Loucy (cell line): ENCODE data around the gene RPS18.

ENCODE experiments used
- EZH2phosphoT487 ChIP-seq: fragments of 200-600 bp; IDR thresholded peaks from 2 replicates; pipeline ENCODE4 v1.6.1; 2018; ENCODE audit warnings: antibody characterized with exemption, mild to moderate bottlenecking, moderate library complexity, borderline replicate concordance
- TF ChIP-seq, protein P1 (sequence below): fragments of 200-600 bp; sonication (generic); conservative IDR thresholded peaks from 2 replicates; pipeline ENCODE4 v1.5.1; 2014; ENCODE audit warnings: mild to moderate bottlenecking, antibody characterized with exemption, low read length

DNA sequence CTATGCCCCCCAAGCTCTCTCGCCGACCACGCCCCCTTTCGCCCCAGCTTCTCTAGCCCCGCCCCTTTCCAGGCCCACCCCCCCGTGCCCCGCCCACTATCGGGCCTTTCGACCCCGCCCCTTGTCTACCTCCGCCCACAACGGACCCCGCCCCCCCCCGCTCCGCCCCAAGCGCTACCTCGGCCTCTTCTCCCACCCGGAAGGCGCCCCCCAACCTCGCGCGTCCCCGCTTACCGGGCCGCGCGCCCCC lies 45.5 kb downstream of the RPS18 start:
- TF ChIP-seq, protein P1, sequence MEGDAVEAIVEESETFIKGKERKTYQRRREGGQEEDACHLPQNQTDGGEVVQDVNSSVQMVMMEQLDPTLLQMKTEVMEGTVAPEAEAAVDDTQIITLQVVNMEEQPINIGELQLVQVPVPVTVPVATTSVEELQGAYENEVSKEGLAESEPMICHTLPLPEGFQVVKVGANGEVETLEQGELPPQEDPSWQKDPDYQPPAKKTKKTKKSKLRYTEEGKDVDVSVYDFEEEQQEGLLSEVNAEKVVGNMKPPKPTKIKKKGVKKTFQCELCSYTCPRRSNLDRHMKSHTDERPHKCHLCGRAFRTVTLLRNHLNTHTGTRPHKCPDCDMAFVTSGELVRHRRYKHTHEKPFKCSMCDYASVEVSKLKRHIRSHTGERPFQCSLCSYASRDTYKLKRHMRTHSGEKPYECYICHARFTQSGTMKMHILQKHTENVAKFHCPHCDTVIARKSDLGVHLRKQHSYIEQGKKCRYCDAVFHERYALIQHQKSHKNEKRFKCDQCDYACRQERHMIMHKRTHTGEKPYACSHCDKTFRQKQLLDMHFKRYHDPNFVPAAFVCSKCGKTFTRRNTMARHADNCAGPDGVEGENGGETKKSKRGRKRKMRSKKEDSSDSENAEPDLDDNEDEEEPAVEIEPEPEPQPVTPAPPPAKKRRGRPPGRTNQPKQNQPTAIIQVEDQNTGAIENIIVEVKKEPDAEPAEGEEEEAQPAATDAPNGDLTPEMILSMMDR, result no peak
- TF ChIP-seq EZH2phosphoT487, result no peak
